Endothelial cell of umbilical vein (primary cell): Measurements from ENCODE around the gene CD200R1. TPM values are rescaled to one million over a fixed set of nuclear protein-coding genes. Genes with fewer than 3 reads are reported as not detected.

Experiments used
- BruUV-seq: library from RNA; stranded (reverse); fragments of 400-500 nt; replicated peaks from 2 replicates; lab custom pipeline; 2021; lab: Mats Ljungman, UMichigan
- CTCF ChIA-PET: fragments of 300-600, 350-600 bp; sonication (Branson Sonifier 250); formaldehyde crosslinking; loops from one replicate; lab custom pipeline; 2021; ENCODE audit warnings: antibody characterized with exemption, inconsistent platforms; lab: Charles Lee
- POLR2A ChIA-PET: fragments of 300-600, 350-600 bp; sonication (Branson Sonifier 250); formaldehyde crosslinking; loops from one replicate; lab custom pipeline; 2021; ENCODE audit warnings: antibody characterized with exemption, inconsistent platforms; lab: Charles Lee
- DNase-seq: peaks from one replicate; pipeline ENCODE4 v3.0.0-alpha.2; 2011; ENCODE audit warnings: low read depth, low spot score
- FAIRE-seq: peaks from 2 replicates; lab custom pipeline; 2011; peaks lifted over from hg19 to GRCh38; lab: Jason Lieb, UNC
- H2AFZ ChIP-seq: 2 replicates; pipeline ENCODE4 v1.6.0; 2012; ENCODE audit warnings: low read depth, low read length, control low read depth, inconsistent platforms
- H3K27ac ChIP-seq: 2 replicates; pipeline ENCODE4 v1.5.1; 2011; ENCODE audit warnings: low read depth, mild to moderate bottlenecking, control low read depth, low read length, moderate library complexity; ENCODE audit not compliant: insufficient read depth
- H3K27me3 ChIP-seq, 2 experiments: 2 replicates each; pipeline versions ENCODE4 v1.6.0 to v1.6.1; 2011; ENCODE audit warnings: low read length in 2 of 2, mixed read lengths in 1 of 2; ENCODE audit not compliant: control insufficient read depth in 2 of 2, insufficient read depth in 2 of 2
- H3K36me3 ChIP-seq, 2 experiments: 2 replicates in 1 of 2; 3 replicates in 1 of 2; pipeline ENCODE4 v1.5.1; 2011; ENCODE audit warnings: low read length in 2 of 2, mild to moderate bottlenecking in 1 of 2, moderate library complexity in 1 of 2; ENCODE audit not compliant: control insufficient read depth in 2 of 2, insufficient read depth in 2 of 2; ENCODE audit errors: extremely low read depth in 1 of 2
- H3K4me1 ChIP-seq: 3 replicates; pipeline ENCODE4 v1.5.1; 2011; ENCODE audit warnings: mild to moderate bottlenecking, low read length; ENCODE audit not compliant: control insufficient read depth, insufficient read depth; ENCODE audit errors: extremely low read depth
- H3K4me2 ChIP-seq: 2 replicates; pipeline ENCODE4 v1.6.1; 2011; ENCODE audit warnings: low read length, control low read depth, mixed read lengths; ENCODE audit not compliant: insufficient read depth
- H3K4me3 ChIP-seq, 3 experiments: fragments of 200-600 bp in 1 of 3; sonication (generic), shearing (Covaris generic) in 1 of 3; replicated peaks in 1 of 3; 2 replicates each; pipeline ENCODE4 v1.5.1; 2011 to 2016; ENCODE audit warnings: control low read depth in 3 of 3, low read length in 3 of 3, mild to moderate bottlenecking in 2 of 3, inconsistent platforms in 1 of 3, low read depth in 1 of 3, moderate library complexity in 1 of 3; ENCODE audit not compliant: insufficient read depth in 1 of 3
- H3K79me2 ChIP-seq: 2 replicates; pipeline ENCODE4 v1.6.0; 2012; ENCODE audit warnings: low read length, inconsistent platforms; ENCODE audit not compliant: control insufficient read depth, insufficient read depth
- H3K9ac ChIP-seq: replicated peaks from 2 replicates; pipeline ENCODE3; 2011; ENCODE audit warnings: low read length, control low read depth; ENCODE audit not compliant: insufficient read depth; ENCODE audit errors: extremely low read depth
- H3K9me1 ChIP-seq: replicated peaks from 3 replicates; pipeline ENCODE4 v1.6.0; 2011; ENCODE audit warnings: mild to moderate bottlenecking, low read length; ENCODE audit not compliant: control insufficient read depth, insufficient read depth; ENCODE audit errors: extremely low read depth
- H3K9me3 ChIP-seq: replicated peaks from 2 replicates; pipeline ENCODE4 v1.5.1; 2012; ENCODE audit warnings: low read length, inconsistent platforms; ENCODE audit not compliant: control insufficient read depth, insufficient read depth
- H4K20me1 ChIP-seq: replicated peaks from 2 replicates; pipeline ENCODE3; 2011; ENCODE audit warnings: mild to moderate bottlenecking, low read length; ENCODE audit not compliant: control insufficient read depth, insufficient read depth; ENCODE audit errors: extremely low read depth
- EZH2 ChIP-seq: IDR thresholded peaks from 2 replicates; pipeline ENCODE4 v1.6.1; 2012; ENCODE audit warnings: borderline replicate concordance, low read depth, mild to moderate bottlenecking, moderate library complexity, low read length, inconsistent platforms; ENCODE audit not compliant: severe bottlenecking
- FOS ChIP-seq: IDR thresholded peaks from 2 replicates; pipeline ENCODE4 v1.6.1; 2011; ENCODE audit warnings: mild to moderate bottlenecking, low read length, moderate library complexity, borderline replicate concordance; ENCODE audit not compliant: insufficient read depth
- GATA2 ChIP-seq: IDR thresholded peaks from 2 replicates; pipeline ENCODE4 v1.7.0; 2011; ENCODE audit warnings: low read depth, mild to moderate bottlenecking, moderate library complexity, mixed read lengths, low read length; ENCODE audit not compliant: insufficient read length, insufficient read depth
- JUN ChIP-seq: IDR thresholded peaks from 2 replicates; pipeline ENCODE4 v1.6.1; 2011; ENCODE audit warnings: borderline replicate concordance, low read depth; ENCODE audit not compliant: insufficient read length, insufficient read depth
- MYC ChIP-seq: IDR thresholded peaks from one replicate; pipeline ENCODE4 v1.6.1; 2011; ENCODE audit warnings: mild to moderate bottlenecking, low read depth, low read length
- POLR2A ChIP-seq: IDR thresholded peaks from 2 replicates; pipeline ENCODE4 v1.6.1; 2012; ENCODE audit warnings: low read depth, mild to moderate bottlenecking, control low read depth, low read length
- POLR2AphosphoS5 ChIP-seq: IDR thresholded peaks from 2 replicates; pipeline ENCODE4 v1.6.1; 2012; ENCODE audit warnings: low read depth, mild to moderate bottlenecking, control low read depth, low read length, moderate library complexity; ENCODE audit not compliant: insufficient read depth
- dilution Hi-C: fragments of 300-500 bp; cut with MboI; formaldehyde crosslinking; loops from one replicate; pipeline ENCODE4 v1.15.0; 2019; ENCODE audit warnings: low sequenced_read_pairs; ENCODE audit not compliant: extremely low pct_ligation_motif_present
- intact Hi-C: fragments of 100-400 bp; cut with micrococcal nuclease; formaldehyde crosslinking; loops from one replicate; pipeline ENCODE4 v1.10.0; 2022
- polyA plus RNA-seq, 4 experiments: library from polyadenylated mRNA; depleted of rRNA in 3 of 4; stranded (reverse) in 3 of 4; unstranded in 1 of 4; fragments of >200 nt; gene quantifications; 2 replicates each; pipeline versions ENCODE4 v1.2.1 to v1.2.3, GENCODE V29; 2011 to 2012; ENCODE audit warnings: missing spikeins in 1 of 4
- total RNA-seq: library from RNA; stranded (reverse); gene quantifications from 2 replicates; pipeline ENCODE4 v1.2.3, GENCODE V29; 2021
- TF ChIP-seq, protein P1 (sequence below): IDR thresholded peaks from 2 replicates; pipeline ENCODE4 v1.6.1; 2011; ENCODE audit not compliant: insufficient read depth, insufficient read length
- TF ChIP-seq, protein P2 (sequence below), 2 donors: IDR thresholded peaks; 1 replicate in 1 of 2; 2 replicates in 1 of 2; pipeline ENCODE4 v1.5.1; 2011; ENCODE audit warnings: low read length in 2 of 2, mild to moderate bottlenecking in 2 of 2, moderate library complexity in 2 of 2, control low read depth in 1 of 2, inconsistent platforms in 1 of 2, low read depth in 1 of 2; ENCODE audit not compliant: insufficient read depth in 1 of 2; ENCODE audit errors: extremely low read depth in 1 of 2

Gene CD200R1
- total and polyA plus RNA-seq, 2 donors (not counting 3 experiments of a cell fraction or from before 2014, with no cell fraction given), result not detected

DNA sequence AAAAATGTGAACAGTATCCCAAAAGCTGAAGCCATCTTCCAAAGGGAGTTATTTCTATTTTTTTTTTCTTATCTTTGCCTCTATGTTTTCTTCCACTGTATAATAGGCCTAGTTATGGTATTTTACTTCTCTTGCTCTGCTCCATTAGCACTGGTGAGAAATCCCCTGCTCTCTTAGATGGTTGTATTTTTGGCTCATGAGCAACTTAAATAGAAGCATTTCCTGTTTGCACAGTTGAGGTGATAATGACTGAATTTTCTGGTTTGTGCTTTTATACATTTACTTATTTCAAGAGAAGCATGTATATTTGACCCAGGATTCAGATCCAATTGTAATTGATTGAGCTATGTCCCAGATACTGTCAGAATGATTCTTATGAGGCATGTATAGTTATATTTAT lies 66.7 kb downstream of the CD200R1 start:
- Histone ChIP-seq H3K4me3 (no peak overlapping the region), H2AFZ (no peak overlapping the region), H4K20me1 (no peaks in the 10 kb centered on the region), H3K79me2 (no peaks in the 10 kb centered on the region), H3K27ac (no peak overlapping the region), H3K9ac (no peak overlapping the region), H3K4me1 (no peaks in the 10 kb centered on the region), H3K9me1 (no peaks in the 10 kb centered on the region), H3K36me3 (no peaks in the 10 kb centered on the region), H3K27me3 (no peaks in the 10 kb centered on the region), H3K4me2 (no peak overlapping the region), H3K9me3 (no peaks in the 10 kb centered on the region)
- TF ChIP-seq POLR2A, result no peak
- no peak for TF ChIP-seq EZH2
- no peak for TF ChIP-seq JUN
- no peak for TF ChIP-seq GATA2
- TF ChIP-seq MYC, result no peak
- TF ChIP-seq, protein P1, sequence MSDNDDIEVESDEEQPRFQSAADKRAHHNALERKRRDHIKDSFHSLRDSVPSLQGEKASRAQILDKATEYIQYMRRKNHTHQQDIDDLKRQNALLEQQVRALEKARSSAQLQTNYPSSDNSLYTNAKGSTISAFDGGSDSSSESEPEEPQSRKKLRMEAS, result no peak
- TF ChIP-seq FOS, result no peak
- no peak for TF ChIP-seq POLR2AphosphoS5
- TF ChIP-seq, protein P2, sequence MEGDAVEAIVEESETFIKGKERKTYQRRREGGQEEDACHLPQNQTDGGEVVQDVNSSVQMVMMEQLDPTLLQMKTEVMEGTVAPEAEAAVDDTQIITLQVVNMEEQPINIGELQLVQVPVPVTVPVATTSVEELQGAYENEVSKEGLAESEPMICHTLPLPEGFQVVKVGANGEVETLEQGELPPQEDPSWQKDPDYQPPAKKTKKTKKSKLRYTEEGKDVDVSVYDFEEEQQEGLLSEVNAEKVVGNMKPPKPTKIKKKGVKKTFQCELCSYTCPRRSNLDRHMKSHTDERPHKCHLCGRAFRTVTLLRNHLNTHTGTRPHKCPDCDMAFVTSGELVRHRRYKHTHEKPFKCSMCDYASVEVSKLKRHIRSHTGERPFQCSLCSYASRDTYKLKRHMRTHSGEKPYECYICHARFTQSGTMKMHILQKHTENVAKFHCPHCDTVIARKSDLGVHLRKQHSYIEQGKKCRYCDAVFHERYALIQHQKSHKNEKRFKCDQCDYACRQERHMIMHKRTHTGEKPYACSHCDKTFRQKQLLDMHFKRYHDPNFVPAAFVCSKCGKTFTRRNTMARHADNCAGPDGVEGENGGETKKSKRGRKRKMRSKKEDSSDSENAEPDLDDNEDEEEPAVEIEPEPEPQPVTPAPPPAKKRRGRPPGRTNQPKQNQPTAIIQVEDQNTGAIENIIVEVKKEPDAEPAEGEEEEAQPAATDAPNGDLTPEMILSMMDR (IDR thresholded peaks at IDR 0.05; ENCODE audit: extremely low read depth in 1 of 2, insufficient read depth in 1 of 2, low read depth in 1 of 2, low read length in 2 of 2), result no peak
- CTCF ChIA-PET, result no interaction called here
- DNase-seq (no peak), FAIRE-seq (no peak)
- intact Hi-C loops (no loop called here), dilution Hi-C loops (no loop called here)
- POLR2A ChIA-PET, result no interaction called here
- no TSS peak for BruUV-seq
